CD4-positive, alpha-beta T cell treated with Interleukin-4 for 1 hour (primary cell): ENCODE data around the gene COL6A3.

Source experiments
- DNase-seq, 2 donors: peaks; one replicate each; pipeline ENCODE4 v3.0.0-alpha.2; 2020 to 2022

Gene COL6A3

GRCh38 chr2:237345891-237346640 lies 67.9 kb downstream of the COL6A3 start:
- DNase-seq = no peak

DNA sequence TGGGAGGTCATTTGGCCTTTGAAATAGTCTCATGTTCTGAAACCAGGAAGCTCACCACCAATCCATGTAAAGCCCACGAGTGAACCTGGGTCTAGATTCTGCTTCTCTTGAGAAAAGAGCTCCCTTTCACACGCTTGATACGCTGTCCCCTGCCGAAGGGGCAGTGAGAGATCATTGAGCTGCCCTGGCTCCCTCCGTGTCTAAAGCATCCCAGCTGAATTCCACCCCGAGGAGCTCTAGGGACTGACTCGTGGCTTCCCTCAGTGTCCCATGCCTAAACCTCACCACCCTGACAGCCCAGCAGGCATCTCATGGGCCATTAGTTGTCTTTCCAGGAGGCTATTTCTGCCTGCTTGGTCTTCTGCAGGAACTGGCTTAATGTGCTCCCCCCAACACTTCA lies 68.6 kb downstream of the COL6A3 start:
- DNase-seq = no peak

DNA sequence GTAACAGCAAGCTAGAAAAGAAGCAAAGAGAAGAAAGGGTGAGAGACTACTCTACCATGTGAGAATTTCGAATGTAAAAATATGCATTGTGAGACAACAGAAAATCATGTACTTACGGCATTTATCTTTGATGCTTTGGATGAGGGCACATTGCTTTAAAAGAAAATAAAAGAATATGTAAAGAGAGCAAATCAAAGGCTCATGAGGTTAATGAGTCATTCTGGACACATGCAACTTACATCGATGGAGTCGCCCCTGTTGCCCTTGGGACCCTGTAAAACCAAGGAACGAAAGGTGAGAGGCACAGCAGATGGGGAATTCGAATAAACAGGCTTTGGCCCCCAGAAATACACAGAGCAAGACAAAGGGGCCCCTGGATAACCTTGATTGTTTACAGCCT lies 69.0 kb downstream of the COL6A3 start:
- no peak for DNase-seq

DNA sequence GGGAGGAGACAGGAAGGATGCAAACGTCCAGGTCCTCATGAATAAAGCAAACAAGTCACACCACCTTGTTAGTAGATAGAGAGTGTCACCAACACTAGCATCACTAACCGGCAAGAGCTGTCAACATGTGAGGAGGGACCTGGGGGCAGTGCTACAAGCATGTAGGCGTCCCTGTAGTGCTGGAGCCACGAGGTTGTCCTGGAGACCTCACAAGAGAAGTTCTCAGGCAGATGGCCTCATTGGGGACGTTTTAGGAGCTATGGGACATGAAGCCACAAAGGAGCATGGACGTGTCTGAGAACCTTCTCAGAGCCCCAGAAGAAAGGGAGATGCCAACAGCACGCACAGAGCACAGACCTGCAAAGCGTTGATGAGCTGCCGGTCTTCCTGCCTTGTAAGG lies 70.0 kb downstream of the COL6A3 start:
- no peak for DNase-seq

DNA sequence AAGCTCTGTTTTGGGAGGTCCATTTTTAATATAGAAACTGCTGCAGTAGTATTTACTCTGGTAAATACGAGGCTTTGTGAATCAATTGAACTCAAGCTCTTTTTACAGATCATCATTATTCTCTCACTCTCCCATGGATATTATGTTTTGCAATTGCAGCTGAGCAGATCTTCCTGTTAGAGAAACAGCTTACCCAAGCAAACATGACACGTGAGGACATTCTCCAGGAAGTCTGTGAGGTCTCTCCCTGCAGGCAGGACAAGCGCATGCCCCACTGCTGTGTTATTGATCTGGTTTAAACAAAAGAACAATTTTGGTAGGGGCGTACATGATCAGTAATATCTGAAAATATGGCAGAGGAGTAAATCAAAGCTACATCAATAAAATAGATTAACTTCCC lies 72.1 kb downstream of the COL6A3 start:
- no peak for DNase-seq

DNA sequence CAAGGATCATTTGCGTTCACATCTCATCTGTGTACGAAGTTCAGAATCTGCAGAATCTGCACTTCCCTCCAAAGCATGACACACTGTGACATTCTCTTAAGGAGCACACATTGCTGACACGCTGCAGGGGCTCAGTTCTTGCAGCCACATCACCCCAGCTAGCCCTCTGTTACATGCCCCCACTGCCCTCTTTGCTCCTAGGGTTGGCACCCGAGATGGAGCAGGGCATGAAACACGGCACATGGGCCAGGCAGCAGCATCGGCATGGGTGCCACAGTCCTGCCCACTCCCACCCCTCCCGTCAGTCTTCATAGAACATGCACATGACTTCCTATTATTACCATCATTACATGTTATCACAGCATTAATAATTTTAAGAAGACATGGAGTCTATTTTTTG lies 76.4 kb downstream of the COL6A3 start:
- no peak for DNase-seq

GRCh38 chr2:237336131-237336530 lies 77.8 kb downstream of the COL6A3 start:
- no peak for DNase-seq

DNA sequence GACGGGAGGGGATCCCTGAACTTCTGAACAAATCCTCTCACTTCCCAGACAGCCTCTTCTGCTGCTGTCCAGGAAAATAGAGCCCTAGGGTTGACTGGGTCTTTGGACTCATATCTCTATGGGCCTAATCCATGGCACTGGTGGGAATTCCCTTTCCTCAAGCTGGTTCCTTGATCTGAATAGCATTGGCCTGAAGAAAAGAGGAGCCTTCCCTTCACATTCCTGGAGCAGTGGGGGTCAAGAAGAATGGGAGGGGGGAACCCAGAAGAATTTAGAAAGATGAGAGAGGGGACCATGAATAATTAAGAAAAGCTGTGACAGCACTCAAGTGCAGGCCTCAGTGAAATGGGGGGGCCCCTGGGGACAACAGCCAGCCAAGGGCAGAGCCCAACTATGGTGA lies 80.2 kb downstream of the COL6A3 start:
- no peak for DNase-seq

DNA sequence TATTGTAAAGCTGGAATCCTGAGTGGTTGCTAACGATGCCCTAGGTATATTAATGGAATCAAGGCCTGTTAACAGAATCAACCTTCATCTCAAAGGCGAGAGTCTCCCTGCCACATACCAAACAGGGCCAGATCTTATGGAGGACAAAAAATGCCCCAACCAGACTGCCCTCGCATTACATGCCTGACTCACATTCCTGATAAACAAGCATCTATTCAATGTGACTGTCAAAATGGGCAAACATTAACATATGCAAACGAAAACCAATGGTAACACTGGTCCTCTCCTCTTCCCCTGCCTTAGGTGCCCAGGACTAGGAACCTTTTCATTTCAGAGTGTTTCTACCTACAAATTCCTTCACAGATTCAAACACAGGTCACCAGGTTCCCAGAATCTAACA lies 83.4 kb downstream of the COL6A3 start:
- no peak for DNase-seq

GRCh38 chr2:237327175-237327950 lies 86.6 kb downstream of the COL6A3 start:
- no peak for DNase-seq

GRCh38 chr2:237326266-237327171 lies 87.4 kb downstream of the COL6A3 start:
- DNase-seq = no peak

DNA sequence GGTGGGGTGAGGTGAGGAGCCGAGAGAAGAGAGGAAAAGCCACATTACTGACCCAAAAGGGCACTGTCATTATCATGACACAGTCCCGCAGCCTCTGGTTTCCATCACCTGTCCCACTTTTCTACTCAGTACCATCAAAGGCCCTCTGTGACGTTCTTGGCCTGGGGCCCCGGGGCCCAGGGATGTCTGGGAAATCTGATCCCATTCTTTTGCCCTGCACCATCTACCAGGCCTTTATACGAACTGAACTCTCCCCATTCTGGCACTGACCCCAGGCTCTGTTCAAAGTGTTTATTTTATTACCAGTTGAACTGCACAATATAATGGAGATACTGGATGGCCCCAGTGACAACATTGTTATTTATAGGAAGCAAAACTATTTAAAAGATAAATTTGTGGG lies 89.1 kb downstream of the COL6A3 start:
- DNase-seq = no peak

DNA sequence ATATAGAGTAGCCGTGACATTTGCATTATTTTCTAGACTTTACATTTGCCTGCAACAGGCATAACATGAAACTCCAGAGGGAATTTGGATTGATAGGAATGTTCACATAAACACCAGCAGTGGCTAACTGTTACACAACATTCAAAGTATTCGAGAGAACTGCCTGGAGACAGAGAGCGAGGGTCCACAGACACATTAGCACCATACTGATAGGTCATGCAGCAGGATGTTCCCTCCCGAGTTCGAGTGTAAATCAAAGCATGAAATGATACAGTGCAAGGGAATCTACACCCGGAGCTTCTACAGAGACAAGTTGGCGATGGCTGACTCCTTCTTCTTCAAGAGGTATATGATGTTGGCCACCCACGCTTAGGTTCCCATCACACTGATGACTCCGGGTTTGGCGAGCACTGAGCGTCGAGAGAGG lies 89.5 kb downstream of the COL6A3 start:
- no peak for DNase-seq

DNA sequence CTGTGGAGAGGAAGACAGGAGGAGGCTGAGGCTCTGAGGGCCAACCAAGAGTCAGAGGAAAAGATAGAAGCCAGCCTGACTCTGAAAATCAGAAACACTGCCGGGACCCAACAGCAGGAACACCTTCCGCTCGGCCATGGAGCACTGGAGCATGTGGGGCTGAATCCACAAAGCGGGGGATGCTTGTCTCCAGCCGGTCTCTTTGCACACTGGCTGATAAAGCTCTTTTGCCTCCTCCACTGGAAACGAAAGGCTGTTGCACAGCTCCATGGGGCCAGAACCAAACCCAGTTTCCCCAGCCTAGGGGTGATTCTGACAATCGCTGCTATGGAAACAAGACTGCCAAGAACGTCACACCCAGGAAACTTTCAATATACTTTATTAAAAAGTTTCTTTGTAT lies 90.3 kb downstream of the COL6A3 start:
- no peak for DNase-seq

GRCh38 chr2:237322564-237322963 lies 91.4 kb downstream of the COL6A3 start:
- no peak for DNase-seq

- no peak for DNase-seq
These were observed 92.2 kb downstream of the COL6A3 start for GRCh38 chr2:237321746-237322145.

DNA sequence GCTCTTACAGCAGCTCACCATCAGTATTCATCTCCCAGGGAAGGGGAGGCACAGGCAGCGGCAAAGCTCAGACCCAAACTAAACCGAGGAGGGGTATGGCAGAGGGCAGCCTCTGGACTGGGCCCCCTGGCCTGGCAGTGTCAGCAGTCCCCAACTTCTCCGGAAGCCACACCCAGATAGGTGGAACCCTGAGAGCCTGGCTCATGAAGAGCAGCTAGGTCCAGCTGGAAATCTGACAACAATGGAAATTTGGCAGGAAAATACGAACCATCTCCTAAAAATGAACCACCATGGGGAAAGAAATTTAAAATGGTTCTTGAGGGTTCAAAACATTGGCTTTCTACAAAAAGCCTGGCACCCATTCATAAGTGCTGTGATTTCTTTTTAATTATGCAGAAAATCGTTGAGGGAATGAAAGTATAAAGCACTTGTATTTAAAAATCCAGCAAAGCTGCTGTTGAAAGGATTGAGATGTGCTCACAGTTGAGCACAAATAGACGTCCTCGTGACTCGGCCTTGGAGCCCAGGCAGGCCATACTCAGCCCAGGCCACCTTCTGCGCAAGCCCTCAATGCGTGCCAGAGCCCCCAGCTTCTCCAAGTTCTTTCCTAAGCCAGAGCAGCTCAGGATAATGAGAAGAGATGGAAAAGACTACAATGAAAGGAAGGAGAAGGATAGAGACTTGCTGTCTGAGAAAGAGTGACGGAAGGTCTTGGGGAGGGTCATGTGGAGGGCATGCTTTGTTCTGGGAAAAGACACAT lies 93.0 kb downstream of the COL6A3 start:
- DNase-seq = no peak

DNA sequence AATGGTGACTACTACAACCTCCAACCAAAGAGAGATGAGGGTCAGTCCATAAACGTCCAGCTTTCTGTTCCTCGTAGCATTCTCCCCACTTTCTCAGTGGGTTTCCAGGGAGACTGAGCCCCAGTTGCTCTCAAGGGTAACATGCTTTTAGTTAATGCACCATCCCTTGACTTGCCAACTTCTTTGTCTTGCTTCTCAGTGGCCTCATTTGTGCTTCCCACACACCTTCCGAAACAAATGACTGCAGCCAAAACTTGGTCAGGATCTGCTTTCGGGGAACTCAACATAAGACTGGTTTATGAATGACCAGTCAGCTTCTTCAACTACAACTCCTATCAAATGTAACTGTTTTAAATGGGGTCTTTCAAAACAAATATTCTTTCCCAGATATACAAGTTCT lies 94.1 kb downstream of the COL6A3 start:
- no peak for DNase-seq

DNA sequence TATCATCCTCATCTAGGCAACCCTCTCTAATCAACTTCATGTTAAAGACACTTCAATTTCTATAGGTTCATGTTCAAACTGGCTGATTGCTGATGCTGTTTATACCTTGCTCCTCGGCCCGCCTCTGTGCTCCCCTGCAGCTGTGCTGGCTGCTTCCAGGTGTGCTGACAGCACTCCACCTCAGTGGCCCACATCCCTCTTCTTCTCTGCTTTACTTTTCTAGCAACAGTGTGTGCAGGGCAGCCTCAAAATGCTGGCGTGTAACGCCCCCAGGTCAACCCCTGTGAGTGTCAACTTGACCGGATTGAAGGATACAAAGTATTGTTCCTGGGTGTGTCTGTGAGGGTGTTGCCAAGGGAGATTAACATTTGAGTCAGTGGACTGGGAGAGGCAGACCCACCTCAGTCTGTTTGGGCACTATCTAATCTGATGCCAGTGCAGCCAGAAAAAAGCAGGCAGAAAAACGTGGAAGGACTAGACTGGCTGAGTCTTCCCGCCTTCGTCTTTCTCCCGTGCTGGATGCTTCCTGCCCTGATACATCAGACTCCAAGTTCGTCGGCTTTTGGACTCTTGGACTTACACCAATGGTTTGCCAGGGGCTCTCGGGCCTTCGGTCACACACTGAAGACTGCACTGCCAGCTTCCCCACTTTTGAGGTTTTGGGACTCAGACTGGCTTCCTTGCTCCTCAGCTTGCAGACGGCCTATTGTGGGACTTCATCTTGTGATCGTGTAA lies 94.7 kb downstream of the COL6A3 start:
- no peak for DNase-seq

DNA sequence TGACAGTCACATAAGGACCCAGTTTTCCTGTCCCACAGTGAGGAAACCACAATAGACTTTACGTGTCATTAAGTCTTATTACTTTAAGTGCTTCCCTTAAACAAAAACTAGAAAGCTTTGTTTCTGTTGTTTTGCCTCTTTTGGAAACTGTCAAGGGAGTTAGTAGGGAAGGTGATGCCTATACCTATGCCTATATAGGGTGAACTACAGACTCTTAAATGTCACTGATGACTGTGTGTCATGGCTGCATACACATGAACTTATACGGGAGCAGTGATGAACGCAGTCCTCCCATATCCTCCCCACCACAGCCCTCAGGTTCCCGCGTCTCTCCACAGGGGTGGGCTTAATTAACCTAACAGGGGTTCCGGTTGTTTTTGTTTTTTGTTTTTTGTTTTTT lies 97.6 kb downstream of the COL6A3 start:
- DNase-seq = no peak

DNA sequence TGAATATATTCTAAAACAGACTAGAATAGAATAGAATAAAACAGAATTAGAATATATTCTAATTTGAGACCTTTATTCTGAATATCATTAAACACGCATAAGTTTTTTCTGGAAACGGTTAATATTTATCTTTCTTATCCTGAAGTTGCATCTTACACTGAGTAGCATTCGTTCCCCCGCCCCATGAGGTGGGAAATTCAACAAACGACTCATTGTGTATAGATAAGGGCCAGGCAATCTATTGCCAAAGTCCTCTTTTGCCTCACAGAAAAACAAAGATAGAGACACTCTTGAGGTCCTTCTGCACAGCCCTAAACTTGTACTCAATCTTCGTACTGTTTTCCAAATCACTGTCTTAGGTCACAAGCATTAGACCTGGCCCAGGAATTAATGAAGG lies 98.1 kb downstream of the COL6A3 start:
- no peak for DNase-seq
